Hematopoietic multipotent progenitor cell treated with erythropoietin and hydrocortisone succinate and interleukin-3 and kit ligand, for 6 days (in vitro differentiated cells): Measurements from ENCODE around the gene TREML2.
A peak's percentile ranks its signal among the peaks of the same experiment; 100 is the strongest.
"Not testable (repeated sequence)": the region's sequence is repeated elsewhere in the genome, so short reads cannot be mapped to it uniquely, and the experiment has no call there.

Experiments
- DNase-seq: peaks from one replicate; pipeline ENCODE4 v3.0.0-alpha.2; 2015

Gene TREML2

GRCh38 chr6:41204156-41204555 lies 3.2 kb upstream of the TREML2 start:
- no peak for DNase-seq

- peak; percentile 79 for DNase-seq
Measured at GRCh38 chr6:41201764-41202173, 820 bp upstream of the TREML2 start.

- peak; percentile 94 for DNase-seq
Measured at GRCh38 chr6:41200296-41200900, 551 bp downstream of the TREML2 start.

GRCh38 chr6:41199552-41200246 lies 1.2 kb downstream of the TREML2 start:
- peak; percentile 81 for DNase-seq

GRCh38 chr6:41197234-41197633 lies 3.7 kb downstream of the TREML2 start:
- no peak for DNase-seq

- no peak for DNase-seq
Measured at GRCh38 chr6:41194386-41194785, 6.6 kb downstream of the TREML2 start.

- no peak for DNase-seq
Measured at GRCh38 chr6:41193884-41194283, 7.1 kb downstream of the TREML2 start.

GRCh38 chr6:41193171-41193734 lies 7.7 kb downstream of the TREML2 start:
- no peak for DNase-seq

GRCh38 chr6:41191569-41191968 lies 9.4 kb downstream of the TREML2 start:
- DNase-seq = peak; percentile 32

- DNase-seq = no peak
Measured at GRCh38 chr6:41190791-41191190, 10.2 kb downstream of the TREML2 start.

GRCh38 chr6:41189967-41190366 lies 11.0 kb downstream of the TREML2 start:
- DNase-seq = peak; percentile 30

- not testable (repeated sequence) for DNase-seq
Measured at GRCh38 chr6:41189046-41189445, 11.9 kb downstream of the TREML2 start.

- DNase-seq = no peak
Measured at GRCh38 chr6:41187924-41188886, 12.7 kb downstream of the TREML2 start.

- DNase-seq = no peak
Measured at GRCh38 chr6:41186031-41186562, 14.9 kb downstream of the TREML2 start.

- DNase-seq = no peak
Measured at GRCh38 chr6:41184761-41185160, 16.2 kb downstream of the TREML2 start.

- peak; percentile 89 for DNase-seq
Measured at GRCh38 chr6:41182069-41183034, 18.6 kb downstream of the TREML2 start.

GRCh38 chr6:41181566-41181965 lies 19.4 kb downstream of the TREML2 start:
- no peak for DNase-seq

- DNase-seq = no peak
Measured at GRCh38 chr6:41179163-41179562, 21.8 kb downstream of the TREML2 start.

- DNase-seq = no peak
Measured at GRCh38 chr6:41177695-41178094, 23.3 kb downstream of the TREML2 start.

- no peak for DNase-seq
Measured at GRCh38 chr6:41177287-41177686, 23.7 kb downstream of the TREML2 start.

- no peak for DNase-seq
Measured at GRCh38 chr6:41176189-41176588, 24.8 kb downstream of the TREML2 start.

GRCh38 chr6:41175084-41175483 lies 25.9 kb downstream of the TREML2 start:
- no peak for DNase-seq
